Keratinocyte (primary cell): ENCODE measurements around the gene SIDT1. TPM values are rescaled to one million over a fixed set of nuclear protein-coding genes. Genes with fewer than 3 reads are reported as not detected.
A peak's percentile ranks its signal among the peaks of the same experiment; 100 is the strongest.

Source experiments
- DNase-seq: peaks from one replicate; pipeline ENCODE4 v3.0.0-alpha.2; 2011; ENCODE audit warnings: low read depth, missing footprints, low spot score
- FAIRE-seq: peaks from 2 replicates; lab custom pipeline; 2011; peaks lifted over from hg19 to GRCh38; lab: Jason Lieb, UNC
- H2AFZ ChIP-seq: 2 replicates; pipeline ENCODE4 v1.6.0; 2012; ENCODE audit warnings: low read length, control low read depth, inconsistent platforms; ENCODE audit not compliant: control insufficient read depth
- H3K27ac ChIP-seq: 2 replicates; pipeline ENCODE4 v1.5.1; 2011; ENCODE audit warnings: low read length; ENCODE audit not compliant: control insufficient read depth, insufficient read depth
- H3K27me3 ChIP-seq: 3 replicates; pipeline ENCODE4 v1.6.0; 2011; ENCODE audit warnings: low read length; ENCODE audit not compliant: control insufficient read depth, insufficient read depth; ENCODE audit errors: extremely low read depth
- H3K36me3 ChIP-seq, 2 experiments: 2 replicates in 1 of 2; 3 replicates in 1 of 2; pipeline ENCODE4 v1.5.1; 2011; ENCODE audit warnings: low read length in 2 of 2, mild to moderate bottlenecking in 1 of 2; ENCODE audit not compliant: control insufficient read depth in 2 of 2, insufficient read depth in 2 of 2; ENCODE audit errors: extremely low read depth in 1 of 2
- H3K4me1 ChIP-seq: 3 replicates; pipeline ENCODE4 v1.5.1; 2011; ENCODE audit warnings: low read length; ENCODE audit not compliant: control insufficient read depth, insufficient read depth; ENCODE audit errors: extremely low read depth
- H3K4me2 ChIP-seq: 3 replicates; pipeline ENCODE4 v1.6.0; 2011; ENCODE audit warnings: low read depth, low read length; ENCODE audit not compliant: control insufficient read depth, insufficient read depth; ENCODE audit errors: extremely low read depth
- H3K4me3 ChIP-seq, 3 experiments: fragments of 200-600 bp in 1 of 3; sonication (generic) in 1 of 3; 2 replicates in 2 of 3; 3 replicates in 1 of 3; pipeline ENCODE4 v1.5.1; 2011 to 2016; ENCODE audit warnings: low read length in 3 of 3, mild to moderate bottlenecking in 3 of 3, control low read depth in 2 of 3, inconsistent platforms in 1 of 3, low read depth in 1 of 3, mixed read lengths in 1 of 3, mixed run types in 1 of 3, moderate library complexity in 1 of 3; ENCODE audit not compliant: control insufficient read depth in 2 of 3, insufficient read depth in 2 of 3; ENCODE audit errors: extremely low read depth in 1 of 3
- H3K79me2 ChIP-seq: 2 replicates; pipeline ENCODE4 v1.6.0; 2012; ENCODE audit warnings: low read length; ENCODE audit not compliant: control insufficient read depth, insufficient read depth
- H3K9ac ChIP-seq: 3 replicates; pipeline ENCODE4 v1.6.0; 2011; ENCODE audit warnings: low read length; ENCODE audit not compliant: control insufficient read depth, insufficient read depth; ENCODE audit errors: extremely low read depth
- H3K9me1 ChIP-seq: 3 replicates; pipeline ENCODE4 v1.6.0; 2011; ENCODE audit warnings: low read length; ENCODE audit not compliant: control insufficient read depth, insufficient read depth; ENCODE audit errors: extremely low read depth
- H3K9me3 ChIP-seq: 2 replicates; pipeline ENCODE4 v1.5.1; 2012; ENCODE audit warnings: low read depth, low read length; ENCODE audit not compliant: control insufficient read depth
- H4K20me1 ChIP-seq: 3 replicates; pipeline ENCODE4 v1.6.0; 2011; ENCODE audit warnings: low read length; ENCODE audit not compliant: control insufficient read depth, insufficient read depth; ENCODE audit errors: extremely low read depth
- EZH2 ChIP-seq: IDR thresholded peaks from one replicate; pipeline ENCODE4 v1.6.1; 2012; ENCODE audit warnings: inconsistent platforms, mild to moderate bottlenecking, low read length, moderate library complexity
- dilution Hi-C: fragments of 300-500 bp; cut with MboI; formaldehyde crosslinking; loops from one replicate; pipeline ENCODE4 v1.7.0; 2020; ENCODE audit warnings: low sequenced_read_pairs; ENCODE audit not compliant: extremely low pct_ligation_motif_present
- polyA plus RNA-seq, 5 experiments: library from polyadenylated mRNA; depleted of rRNA in 3 of 5; stranded (reverse) in 3 of 5; stranded (forward) in 1 of 5; unstranded in 1 of 5; fragments of >200 nt; gene quantifications; 1 replicate in 1 of 5; 2 replicates in 3 of 5; 3 replicates in 1 of 5; pipeline versions ENCODE4 v1.2.1 to v1.2.3, GENCODE V29; 2011 to 2012; ENCODE audit warnings: missing spikeins in 2 of 5, low read depth in 1 of 5, low replicate concordance in 1 of 5
- TF ChIP-seq, protein P1 (sequence below), 3 experiments: IDR thresholded peaks in 1 of 3; conservative IDR thresholded peaks in 1 of 3; optimal IDR thresholded peaks in 1 of 3; 2 replicates in 2 of 3; 3 replicates in 1 of 3; pipeline versions ENCODE3 to v1.5.1; 2011; ENCODE audit warnings: low read length in 3 of 3, mild to moderate bottlenecking in 3 of 3, moderate library complexity in 2 of 3, control low read depth in 1 of 3, inconsistent platforms in 1 of 3; ENCODE audit not compliant: insufficient read depth in 2 of 3; ENCODE audit errors: extremely low read depth in 1 of 3

Gene SIDT1
- polyA plus RNA-seq, 1 donor (not counting 4 experiments of a cell fraction or from before 2014, with no cell fraction given) = 0.12 TPM

DNA sequence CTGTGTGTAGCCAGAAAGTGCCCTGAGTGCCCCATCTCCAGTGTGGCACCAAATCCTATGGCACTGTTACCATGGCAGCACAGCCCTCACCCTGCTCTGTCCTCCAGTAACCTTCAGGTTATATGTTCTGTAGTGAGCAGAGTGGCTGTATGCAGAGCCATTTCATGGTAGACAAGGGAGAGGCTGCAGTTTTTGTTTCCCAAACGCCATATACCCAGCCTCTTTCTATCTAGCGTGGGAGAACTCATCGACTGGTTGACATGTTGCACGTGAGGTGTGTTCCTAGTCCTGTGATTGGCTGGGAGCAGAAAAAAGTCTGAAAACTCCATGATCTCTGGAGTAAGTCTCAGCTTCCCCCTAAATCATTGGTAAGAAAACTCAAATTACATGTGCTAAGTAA lies 2.0 kb downstream of the SIDT1 start:
- dilution Hi-C loops = no loop called here
- H3K4me2 ChIP-seq = no peak overlapping the region
- TF ChIP-seq, protein P1, sequence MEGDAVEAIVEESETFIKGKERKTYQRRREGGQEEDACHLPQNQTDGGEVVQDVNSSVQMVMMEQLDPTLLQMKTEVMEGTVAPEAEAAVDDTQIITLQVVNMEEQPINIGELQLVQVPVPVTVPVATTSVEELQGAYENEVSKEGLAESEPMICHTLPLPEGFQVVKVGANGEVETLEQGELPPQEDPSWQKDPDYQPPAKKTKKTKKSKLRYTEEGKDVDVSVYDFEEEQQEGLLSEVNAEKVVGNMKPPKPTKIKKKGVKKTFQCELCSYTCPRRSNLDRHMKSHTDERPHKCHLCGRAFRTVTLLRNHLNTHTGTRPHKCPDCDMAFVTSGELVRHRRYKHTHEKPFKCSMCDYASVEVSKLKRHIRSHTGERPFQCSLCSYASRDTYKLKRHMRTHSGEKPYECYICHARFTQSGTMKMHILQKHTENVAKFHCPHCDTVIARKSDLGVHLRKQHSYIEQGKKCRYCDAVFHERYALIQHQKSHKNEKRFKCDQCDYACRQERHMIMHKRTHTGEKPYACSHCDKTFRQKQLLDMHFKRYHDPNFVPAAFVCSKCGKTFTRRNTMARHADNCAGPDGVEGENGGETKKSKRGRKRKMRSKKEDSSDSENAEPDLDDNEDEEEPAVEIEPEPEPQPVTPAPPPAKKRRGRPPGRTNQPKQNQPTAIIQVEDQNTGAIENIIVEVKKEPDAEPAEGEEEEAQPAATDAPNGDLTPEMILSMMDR (optimal IDR thresholded peaks at IDR 0.05 in 1 of 3, IDR thresholded peaks at IDR 0.05 in 1 of 3, conservative IDR thresholded peaks at IDR 0.05 in 1 of 3; ENCODE audit: extremely low read depth in 1 of 3, insufficient read depth in 2 of 3, low read length in 3 of 3) = no peak
- no peak for TF ChIP-seq EZH2
- DNase-seq = no peak
- FAIRE-seq = no peak
- peaks cover 42% of the 10 kb centered on the region for H3K27me3 ChIP-seq
- peaks cover 20% of the 10 kb centered on the region for H3K4me1 ChIP-seq
- no peaks in the 10 kb centered on the region for H4K20me1 ChIP-seq
- H3K4me3 ChIP-seq = no peak overlapping the region
- no peaks in the 10 kb centered on the region for H3K9me3 ChIP-seq
- no peaks in the 10 kb centered on the region for H3K79me2 ChIP-seq
- H3K27ac ChIP-seq = no peak overlapping the region
- no peak overlapping the region for H3K9ac ChIP-seq
- H3K36me3 ChIP-seq = no peaks in the 10 kb centered on the region
- H2AFZ ChIP-seq = no peak overlapping the region
- H3K9me1 ChIP-seq = no peaks in the 10 kb centered on the region

DNA sequence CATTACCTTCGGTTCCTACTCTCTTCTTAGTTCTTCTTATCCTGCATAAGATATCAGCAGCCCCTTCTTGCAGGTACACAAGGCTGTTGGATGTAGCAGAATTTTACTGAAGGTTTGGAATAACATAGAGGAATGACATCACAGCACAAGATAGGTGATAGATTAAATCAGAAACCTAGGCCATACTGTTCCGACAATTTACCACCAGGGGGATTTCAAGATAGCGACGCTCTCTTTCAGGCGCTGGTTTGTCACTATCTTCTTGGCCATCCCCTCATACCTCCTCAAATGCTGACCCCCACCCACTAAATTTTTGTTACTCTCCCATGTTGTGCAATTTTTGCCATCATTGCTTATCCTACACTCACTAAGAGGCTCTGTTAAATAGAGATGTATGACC lies 3.5 kb downstream of the SIDT1 start:
- Histone ChIP-seq H3K4me2 (peak overlapping the region; percentile 38), H3K9me1 (no peaks in the 10 kb centered on the region), H3K9ac (no peak overlapping the region), H3K36me3 (no peaks in the 10 kb centered on the region), H3K9me3 (no peaks in the 10 kb centered on the region), H3K27me3 (peaks cover 36% of the 10 kb centered on the region), H3K27ac (no peak overlapping the region), H3K4me1 (peaks cover 20% of the 10 kb centered on the region), H3K4me3 (no peak overlapping the region), H4K20me1 (no peaks in the 10 kb centered on the region), H3K79me2 (no peaks in the 10 kb centered on the region), H2AFZ (no peak overlapping the region)
- TF ChIP-seq, protein P1 (optimal IDR thresholded peaks at IDR 0.05 in 1 of 3, IDR thresholded peaks at IDR 0.05 in 1 of 3, conservative IDR thresholded peaks at IDR 0.05 in 1 of 3; ENCODE audit: extremely low read depth in 1 of 3, insufficient read depth in 2 of 3, low read length in 3 of 3) = peak in 1 of 3 experiments; percentile 15
- TF ChIP-seq EZH2 = no peak
- no peak for FAIRE-seq
- DNase-seq = no peak
- dilution Hi-C loops = no loop called here
